ENCODE results near the gene GPR180. TPM values are rescaled to one million over a fixed set of nuclear protein-coding genes. Genes with fewer than 3 reads are reported as not detected.

The GPR180 gene
- total and polyA plus RNA-seq, 2 of the 13 experiments (the other 11 are each of a cell fraction or from before 2014, with no cell fraction given): not detected

GRCh38 chr13:94640721-94641120 is 39.1 kb downstream of the GPR180 start:
- no TSS peak for BruUV-seq (replicated peaks)
- no peak for TF ChIP-seq HMG20A (CRISPR knock-in tag; IDR thresholded peaks at IDR 0.05; ENCODE audit: borderline replicate concordance)
- no peak for TF ChIP-seq ZBTB38 (CRISPR knock-in tag; IDR thresholded peaks at IDR 0.05)
- TF ChIP-seq SIN3B (IDR thresholded peaks at IDR 0.05; ENCODE audit: low read length): no peak
- TF ChIP-seq ARID5B (CRISPR knock-in tag; IDR thresholded peaks at IDR 0.05): no peak
- no peak for TF ChIP-seq ZBTB40 (IDR thresholded peaks at IDR 0.05)
- no peak for TF ChIP-seq ZBTB40 (CRISPR knock-in tag; IDR thresholded peaks at IDR 0.05)
- TF ChIP-seq RBM39 (IDR thresholded peaks at IDR 0.05; ENCODE audit: low read depth, low read length, poor library complexity, severe bottlenecking): no peak
- no peak for TF ChIP-seq ZNF383 (CRISPR knock-in tag; IDR thresholded peaks at IDR 0.05; ENCODE audit: borderline replicate concordance)
- no peak for TF ChIP-seq KDM6A (CRISPR knock-in tag; IDR thresholded peaks at IDR 0.05; ENCODE audit: low read depth)
- TF ChIP-seq REPIN1 (CRISPR knock-in tag; IDR thresholded peaks at IDR 0.05; ENCODE audit: borderline replicate concordance, low read depth): no peak

More at GRCh38 chr13:94640721-94641120, 39.1 kb downstream of the GPR180 start:
- FAIRE-seq (no peak), DNase-seq (ENCODE audit: low spot score) (no peak), ATAC-seq (no peak)
- Histone ChIP-seq H3K27me3 (ENCODE audit: control insufficient read depth in 1 of 2, insufficient read depth in 2 of 2, low read length in 2 of 2) (no peaks in the 10 kb centered on the region), H3K4me3 (replicated peaks in 1 of 3; ENCODE audit: insufficient read depth in 1 of 3, low read depth in 2 of 3, low read length in 3 of 3) (no peak overlapping the region), H4K20me1 (ENCODE audit: insufficient read depth, low read length) (no peaks in the 10 kb centered on the region), H3K79me2 (ENCODE audit: insufficient read depth, low read length) (no peaks in the 10 kb centered on the region), H2AFZ (ENCODE audit: low read length) (no peak overlapping the region), H3K4me1 (ENCODE audit: insufficient read depth, low read length) (no peaks in the 10 kb centered on the region), H3K36me3 (replicated peaks in 1 of 2; ENCODE audit: control insufficient read depth in 1 of 2, insufficient read depth in 2 of 2, low read length in 2 of 2) (no peaks in the 10 kb centered on the region), H3K9me3 (ENCODE audit: low read length) (no peaks in the 10 kb centered on the region), H3K9ac (ENCODE audit: insufficient read depth, low read depth, low read length) (no peak overlapping the region), H3K27ac (ENCODE audit: extremely low read length, insufficient read depth, low read length) (no peak overlapping the region), H3K4me2 (ENCODE audit: low read depth, low read length) (no peak overlapping the region)
- in situ Hi-C loops (cut with HindIII; ENCODE audit: extremely low pct_ligation_motif_present, low pct_unique_long_range_greater_than_20kb): no loop called here
- ChIA-PET POLR2A (no interaction called here), CTCF (ENCODE audit: low intra/inter-chr PET ratio, low total read pairs) (no interaction called here)
- intact Hi-C loops (cut with micrococcal nuclease; ENCODE audit: unreplicated experiment): no loop called here
- 0% methylated on average over 2 of the region's 2 CpGs for WGBS (ENCODE audit: low lambda C conversion rate)
